Measurements from ENCODE around the gene SHC1.

GRCh38 chr1:155000411-155000725 is 29.8 kb upstream of the SHC1 start:
- TF ChIP-seq POLR2AphosphoS5 (IDR thresholded peaks at IDR 0.05; ENCODE audit: borderline replicate concordance, low read depth, low read length) (no peak), EZH2 (IDR thresholded peaks at IDR 0.05) (no peak)

Data from SK-N-MC (cell line).